HG02642 (cell line): ENCODE measurements around the gene USP12.

Experiments used
- ATAC-seq: cut with Tn5 transposase; IDR thresholded peaks from one replicate; pipeline ENCODE4 v1.9.1; 2021; ENCODE audit warnings: mild to moderate bottlenecking; ENCODE audit not compliant: unreplicated experiment, poor library complexity

The USP12 gene

GRCh38 chr13:27043013-27043412 is 128.6 kb downstream of the USP12 start:
- ATAC-seq, result no peak

GRCh38 chr13:27041341-27041740 is 130.3 kb downstream of the USP12 start:
- no peak for ATAC-seq

DNA sequence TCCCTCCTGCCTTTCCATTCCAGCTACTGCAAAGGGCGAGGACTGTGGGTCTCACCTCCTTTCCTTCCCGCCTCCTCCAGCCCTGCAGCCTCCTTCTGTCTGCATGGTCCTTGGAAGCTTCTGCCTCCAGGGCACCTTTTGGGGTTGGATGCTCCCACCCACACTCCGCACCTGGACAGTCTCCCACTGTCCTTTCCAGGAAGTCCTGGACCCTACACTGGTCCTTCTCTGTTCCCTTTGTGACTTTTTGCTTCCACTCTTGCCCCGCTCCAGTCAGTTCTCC is 130.8 kb downstream of the USP12 start:
- ATAC-seq, result no peak

- no peak for ATAC-seq
Observed at GRCh38 chr13:27039171-27039701, 132.4 kb downstream of the USP12 start.

GRCh38 chr13:27038323-27038722 is 133.3 kb downstream of the USP12 start:
- no peak for ATAC-seq

GRCh38 chr13:27037571-27037970 is 134.0 kb downstream of the USP12 start:
- no peak for ATAC-seq

- no peak for ATAC-seq
Observed at GRCh38 chr13:27037171-27037570, 134.4 kb downstream of the USP12 start.

DNA sequence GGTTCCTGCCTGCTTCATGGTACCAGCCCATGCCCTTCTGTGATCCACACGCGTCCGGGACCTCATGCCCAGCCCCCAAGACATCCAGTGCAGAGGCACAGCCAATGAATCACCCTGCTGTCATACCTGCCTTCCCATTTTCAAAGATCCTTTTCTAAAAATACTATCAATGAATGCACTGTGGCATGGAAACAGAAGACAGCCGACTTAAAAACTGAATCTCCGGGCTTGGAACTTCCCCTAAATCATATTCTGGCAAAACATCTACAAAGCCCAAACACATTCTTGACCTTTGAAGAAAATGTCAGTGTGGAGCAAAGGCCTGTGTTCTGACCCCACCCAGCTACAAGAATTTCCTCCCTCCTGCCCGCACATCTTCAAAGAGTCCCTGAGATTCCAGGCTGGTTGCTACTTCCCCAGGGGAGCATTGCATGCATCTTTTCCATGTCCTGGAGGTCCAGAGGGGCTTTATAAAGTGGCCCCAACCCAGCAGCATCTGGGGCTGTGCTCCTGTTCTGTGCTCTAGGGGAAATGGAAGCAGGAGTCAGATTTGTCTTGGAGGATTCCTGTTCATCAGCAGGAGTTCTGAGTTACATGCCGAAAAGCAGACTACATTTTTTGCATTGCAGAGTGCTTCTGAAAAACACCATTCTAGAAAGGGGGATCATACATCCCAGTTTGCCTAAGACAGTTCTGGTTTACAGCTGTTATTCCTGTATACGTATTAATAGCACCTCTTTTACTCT is 135.2 kb downstream of the USP12 start:
- ATAC-seq, result no peak

GRCh38 chr13:27035892-27036235 is 135.7 kb downstream of the USP12 start:
- ATAC-seq, result no peak

DNA sequence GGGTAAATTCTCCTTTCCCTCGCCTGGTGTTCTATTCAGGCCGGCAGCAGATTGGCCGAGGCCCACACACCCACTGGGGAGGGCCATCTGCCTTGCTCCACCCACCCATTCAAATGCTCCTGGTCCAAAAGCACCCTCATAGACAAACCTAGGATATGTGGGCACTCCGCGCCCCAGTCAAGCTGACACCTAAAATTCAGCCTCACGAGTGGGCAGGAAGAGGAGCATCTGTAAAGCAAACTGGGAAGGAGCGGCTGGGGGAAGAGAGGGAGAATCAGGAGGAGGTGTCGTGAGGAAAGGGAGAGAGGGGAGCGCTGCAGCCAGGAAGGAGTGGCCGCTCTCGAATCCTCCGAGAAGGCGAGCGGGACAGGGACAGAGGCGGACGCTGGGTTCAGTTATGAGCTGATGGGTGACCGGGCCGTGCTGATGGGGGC is 136.9 kb downstream of the USP12 start:
- ATAC-seq, result no peak

DNA sequence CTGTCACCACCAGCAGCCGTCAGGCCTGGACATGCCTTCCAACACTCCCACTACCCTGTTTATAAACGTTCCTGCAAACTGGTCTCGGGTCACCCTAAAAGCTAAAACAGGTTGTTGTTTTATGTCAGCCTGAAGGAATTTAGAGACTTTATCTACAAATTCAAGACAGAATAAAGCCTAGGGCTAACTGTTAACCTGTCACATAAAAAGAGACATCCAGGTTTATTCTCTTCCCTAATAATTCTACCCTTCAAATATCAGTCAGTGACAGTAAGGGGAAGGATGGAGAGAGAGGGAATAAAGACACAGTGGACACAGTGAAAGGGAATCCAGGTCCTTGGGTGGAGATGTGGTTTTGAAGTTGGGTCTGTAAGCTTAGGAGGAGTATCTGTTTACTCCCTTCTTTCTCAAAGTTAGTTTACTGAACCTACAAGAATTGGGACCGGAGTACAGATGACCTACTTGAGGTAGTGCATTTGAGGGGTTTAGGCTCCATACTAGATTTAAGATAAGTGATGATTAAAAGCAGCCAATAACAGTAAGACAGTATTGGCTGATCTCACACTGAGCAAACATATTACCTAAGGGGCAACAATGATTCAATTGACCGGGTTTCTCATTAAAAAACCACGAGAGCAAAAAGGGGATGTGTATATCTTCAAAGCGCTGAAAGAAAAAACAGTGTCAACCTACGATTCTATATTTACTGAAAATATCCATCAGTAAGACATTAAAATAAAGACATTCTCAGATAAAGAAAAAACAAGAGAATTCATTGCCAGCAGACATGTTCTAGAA is 142.7 kb downstream of the USP12 start:
- no peak for ATAC-seq

DNA sequence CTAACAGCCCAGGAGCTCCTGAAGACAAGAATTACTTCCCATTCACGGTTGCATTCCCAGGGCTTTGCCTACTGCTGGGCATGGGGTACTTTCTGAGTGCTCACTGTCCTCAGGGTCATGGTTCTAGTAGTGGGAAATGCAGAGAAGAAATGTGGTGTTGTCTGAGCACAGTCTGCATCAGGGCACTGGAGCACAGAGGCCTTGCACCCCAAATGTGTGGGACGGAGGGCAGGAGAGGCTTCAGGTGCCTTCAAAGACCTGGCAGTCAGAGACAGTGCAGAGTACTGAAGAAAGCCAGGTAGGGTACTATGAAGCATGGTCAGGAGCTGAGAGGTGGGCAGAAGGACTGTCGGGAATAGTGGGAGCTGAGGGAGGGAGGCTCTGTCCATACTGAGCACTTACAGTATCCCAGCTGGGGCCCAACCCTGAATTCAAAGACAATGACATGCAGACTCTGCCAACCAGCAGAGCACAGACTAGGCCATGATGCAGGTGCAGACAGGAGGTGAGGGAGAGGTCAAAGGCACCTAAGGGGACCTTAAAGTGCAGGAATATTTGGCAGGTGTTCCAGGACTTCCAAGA is 144.4 kb downstream of the USP12 start:
- no peak for ATAC-seq

DNA sequence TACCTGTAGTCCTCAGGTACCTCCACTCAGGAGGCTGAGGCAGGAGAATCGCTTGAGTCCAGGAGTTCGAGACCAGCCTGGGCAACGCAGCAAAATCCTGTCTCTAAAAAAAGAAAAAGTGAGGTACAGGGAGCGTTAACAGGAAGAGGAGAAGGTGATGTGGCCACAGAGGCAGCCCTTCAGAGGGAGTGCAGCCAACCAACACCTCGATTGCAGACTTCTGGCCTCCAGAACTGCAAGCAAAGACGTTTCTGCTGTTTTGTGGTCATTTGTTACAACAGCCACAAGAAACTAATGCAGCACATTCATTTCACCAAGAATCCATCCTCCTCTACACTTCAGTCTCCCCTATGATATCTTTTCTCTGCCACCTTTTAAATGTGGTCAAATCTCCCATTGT is 145.2 kb downstream of the USP12 start:
- ATAC-seq, result no peak

DNA sequence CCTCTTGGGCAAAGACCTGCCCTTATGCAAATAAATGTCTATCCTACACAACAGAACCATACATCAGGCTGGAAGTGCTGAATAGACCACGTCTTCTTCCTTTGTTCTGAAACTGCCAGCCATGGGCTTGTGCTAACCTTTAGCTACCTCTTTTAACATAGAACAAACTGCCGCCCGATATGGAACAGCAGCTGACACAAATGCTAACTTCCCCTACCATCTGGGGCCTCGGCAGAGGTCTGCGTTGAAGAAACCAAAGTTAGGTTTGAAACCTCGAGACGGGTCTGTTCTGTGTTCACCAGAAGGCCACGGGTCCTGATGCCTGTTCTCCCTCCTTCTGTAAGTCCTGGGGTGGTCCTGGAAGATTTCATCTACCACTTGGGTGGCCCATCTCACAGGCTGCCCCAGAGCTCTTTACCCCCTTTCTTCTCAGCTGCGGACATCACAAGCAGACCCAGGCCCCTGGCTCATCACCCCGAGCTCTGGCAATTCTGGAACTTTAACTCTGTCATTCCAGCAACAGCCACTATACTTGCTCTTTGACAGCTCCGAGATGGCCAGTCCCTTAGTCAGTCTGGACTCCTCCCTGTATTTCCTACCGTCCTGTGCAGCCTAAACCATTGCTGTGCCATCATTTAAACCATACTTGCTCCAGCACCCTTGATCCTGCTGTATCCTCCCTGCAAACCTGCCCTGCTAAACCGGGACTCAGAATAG is 146.7 kb downstream of the USP12 start:
- ATAC-seq, result no peak

GRCh38 chr13:27024074-27024461 is 147.5 kb downstream of the USP12 start:
- no peak for ATAC-seq

GRCh38 chr13:27023385-27024073 is 148.1 kb downstream of the USP12 start:
- ATAC-seq, result no peak

GRCh38 chr13:27022571-27023311 is 148.9 kb downstream of the USP12 start:
- no peak for ATAC-seq

DNA sequence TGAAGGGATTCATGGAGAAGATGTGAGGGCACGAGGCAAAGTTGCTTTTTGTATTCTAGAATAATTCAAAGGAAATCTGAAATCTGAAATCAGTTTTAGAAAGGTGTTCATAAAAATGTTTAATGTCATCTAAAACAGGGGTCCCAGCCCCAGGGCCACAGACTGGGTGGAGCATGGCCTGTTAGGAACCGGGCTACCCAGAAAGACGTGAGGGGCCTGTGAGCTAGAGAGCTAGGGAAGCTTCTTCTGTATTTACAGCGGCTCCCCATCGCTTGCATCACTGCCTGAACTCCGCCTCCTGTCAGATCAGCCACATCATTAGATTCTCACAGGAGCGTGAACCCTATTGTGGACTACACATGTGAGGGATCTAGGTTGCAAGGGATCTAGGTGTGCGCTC is 151.2 kb downstream of the USP12 start:
- ATAC-seq, result no peak

DNA sequence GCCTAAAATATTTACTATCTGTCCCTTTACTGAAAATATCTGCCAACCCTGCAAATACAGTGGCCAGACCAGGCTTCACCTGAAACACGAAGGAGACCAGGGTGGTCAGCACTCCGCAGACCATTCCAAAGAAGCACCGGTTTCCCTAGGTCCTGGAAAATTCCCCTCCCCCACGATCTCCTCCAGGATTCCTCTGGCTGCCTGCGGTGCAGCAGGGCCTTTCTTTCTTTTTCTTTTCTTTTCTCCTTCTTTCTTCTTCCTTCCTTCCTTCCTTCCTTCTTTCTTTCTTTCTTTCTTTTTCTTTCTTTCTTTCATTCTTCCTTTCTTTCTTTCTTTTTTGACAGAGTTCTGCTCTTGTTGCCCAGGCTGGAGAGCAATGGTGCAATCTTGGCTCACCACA is 152.7 kb downstream of the USP12 start:
- no peak for ATAC-seq
